Activated B cell treated with CpG ODN at 0.5 μM for 24 hours (primary cell): Measurements from ENCODE around the gene CD81. TPM values are rescaled to one million over a fixed set of nuclear protein-coding genes. Genes with fewer than 3 reads are reported as not detected.

ENCODE experiments used
- ATAC-seq: fragments of 200-7000 bp; cut with Tn5 transposase; one replicate; pipeline ENCODE4 v1.10.0; 2021; ENCODE audit warnings: low read depth, mild to moderate bottlenecking, moderate library complexity
- CTCF ChIA-PET: fragments of 350-600 bp; sonication (Branson Sonifier 250); formaldehyde crosslinking; loops from one replicate; lab custom pipeline; 2021; ENCODE audit warnings: antibody characterized with exemption; lab: Charles Lee
- POLR2A ChIA-PET: fragments of 350-600 bp; sonication (Branson Sonifier 250); formaldehyde crosslinking; loops from one replicate; lab custom pipeline; 2021; ENCODE audit warnings: antibody characterized with exemption; lab: Charles Lee
- DNase-seq: peaks from one replicate; pipeline ENCODE4 v3.0.0; 2022
- H3K27ac Mint-ChIP-seq: one replicate; pipeline ENCODE4 v1.8.0; 2020; ENCODE audit warnings: mixed read lengths
- H3K27me3 Mint-ChIP-seq: one replicate; pipeline ENCODE4 v1.8.0; 2021; ENCODE audit warnings: mixed read lengths
- H3K36me3 Mint-ChIP-seq: one replicate; pipeline ENCODE4 v1.8.0; 2021; ENCODE audit warnings: low read depth, mixed read lengths
- H3K4me1 Mint-ChIP-seq: one replicate; pipeline ENCODE4 v1.8.0; 2021; ENCODE audit warnings: mixed read lengths
- H3K4me3 Mint-ChIP-seq: one replicate; pipeline ENCODE4 v1.8.0; 2020; ENCODE audit warnings: mild to moderate bottlenecking, mixed read lengths
- H3K9me3 Mint-ChIP-seq: one replicate; pipeline ENCODE4 v1.8.0; 2020; ENCODE audit warnings: mixed read lengths
- intact Hi-C: fragments of 100-400 bp; cut with micrococcal nuclease; formaldehyde crosslinking; loops from one replicate; pipeline ENCODE4 v1.15.1; 2024
- total RNA-seq: library from RNA; stranded (reverse); gene quantifications from 2 replicates; pipeline ENCODE4 v1.2.3, GENCODE V29; 2022
- TF ChIP-seq, protein P1 (sequence below): fragments of 200-600 bp; IDR thresholded peaks from one replicate; pipeline ENCODE4 v1.8.0; 2022; ENCODE audit warnings: antibody characterized with exemption, mild to moderate bottlenecking

CD81 gene
- total RNA-seq, 1 donor from 2014 or later: 132 TPM

DNA sequence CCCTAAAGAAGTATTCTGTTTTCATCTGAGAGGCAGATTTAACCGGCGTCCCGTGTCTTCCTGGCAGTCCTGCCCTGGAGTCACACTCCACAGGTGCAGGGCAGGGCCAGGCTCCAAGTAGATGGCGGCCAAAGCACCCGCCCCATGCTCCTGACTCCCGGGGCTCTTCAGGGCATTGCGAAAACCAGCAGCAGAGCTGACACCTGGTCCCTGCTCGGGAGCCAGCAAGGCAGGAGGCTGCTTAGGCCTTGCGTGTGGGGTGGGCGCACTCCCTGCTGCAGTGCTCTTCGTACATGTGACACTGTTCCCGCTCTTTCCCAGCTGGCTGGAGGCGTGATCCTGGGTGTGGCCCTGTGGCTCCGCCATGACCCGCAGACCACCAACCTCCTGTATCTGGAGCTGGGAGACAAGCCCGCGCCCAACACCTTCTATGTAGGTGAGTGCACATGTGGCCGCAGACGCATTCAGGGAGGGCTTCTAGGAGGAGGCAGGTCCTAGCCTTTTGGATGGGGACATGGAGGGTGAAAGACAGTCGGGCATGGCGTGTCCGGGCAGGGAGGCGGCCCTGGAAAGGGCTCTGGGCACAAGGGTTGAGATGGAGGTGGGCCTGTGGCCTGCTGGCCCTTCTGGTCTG lies 13.1 kb downstream of the CD81 start:
- no peak for DNase-seq
- ChIA-PET POLR2A (interaction anchor here (0.6 to 2.2 kb wide), 4 partner anchors 10 to 519 kb away, joined by 3 to 16 read pairs (median 7); partner anchors contain the start of genes CD81 and TSSC4), CTCF (interaction anchor here (1.6 kb wide), 1 partner anchor 31 kb away, joined by 3 read pairs; no protein-coding TSS in a partner anchor)
- TF ChIP-seq, protein P1, sequence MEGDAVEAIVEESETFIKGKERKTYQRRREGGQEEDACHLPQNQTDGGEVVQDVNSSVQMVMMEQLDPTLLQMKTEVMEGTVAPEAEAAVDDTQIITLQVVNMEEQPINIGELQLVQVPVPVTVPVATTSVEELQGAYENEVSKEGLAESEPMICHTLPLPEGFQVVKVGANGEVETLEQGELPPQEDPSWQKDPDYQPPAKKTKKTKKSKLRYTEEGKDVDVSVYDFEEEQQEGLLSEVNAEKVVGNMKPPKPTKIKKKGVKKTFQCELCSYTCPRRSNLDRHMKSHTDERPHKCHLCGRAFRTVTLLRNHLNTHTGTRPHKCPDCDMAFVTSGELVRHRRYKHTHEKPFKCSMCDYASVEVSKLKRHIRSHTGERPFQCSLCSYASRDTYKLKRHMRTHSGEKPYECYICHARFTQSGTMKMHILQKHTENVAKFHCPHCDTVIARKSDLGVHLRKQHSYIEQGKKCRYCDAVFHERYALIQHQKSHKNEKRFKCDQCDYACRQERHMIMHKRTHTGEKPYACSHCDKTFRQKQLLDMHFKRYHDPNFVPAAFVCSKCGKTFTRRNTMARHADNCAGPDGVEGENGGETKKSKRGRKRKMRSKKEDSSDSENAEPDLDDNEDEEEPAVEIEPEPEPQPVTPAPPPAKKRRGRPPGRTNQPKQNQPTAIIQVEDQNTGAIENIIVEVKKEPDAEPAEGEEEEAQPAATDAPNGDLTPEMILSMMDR: no peak
- H3K27me3 Mint-ChIP-seq: no peaks in the 10 kb centered on the region
- peaks cover 90% of the 10 kb centered on the region for H3K4me1 Mint-ChIP-seq
- ATAC-seq: no peak
- intact Hi-C loops: loop anchor here (5.0 kb wide), 1 partner anchor 248 kb away; no protein-coding TSS in a partner anchor
- H3K27ac Mint-ChIP-seq: peak overlapping the region; percentile 67
- peak overlapping the region; percentile 32 for H3K4me3 Mint-ChIP-seq
- no peaks in the 10 kb centered on the region for H3K9me3 Mint-ChIP-seq
- peaks cover 12% of the 10 kb centered on the region for H3K36me3 Mint-ChIP-seq

DNA sequence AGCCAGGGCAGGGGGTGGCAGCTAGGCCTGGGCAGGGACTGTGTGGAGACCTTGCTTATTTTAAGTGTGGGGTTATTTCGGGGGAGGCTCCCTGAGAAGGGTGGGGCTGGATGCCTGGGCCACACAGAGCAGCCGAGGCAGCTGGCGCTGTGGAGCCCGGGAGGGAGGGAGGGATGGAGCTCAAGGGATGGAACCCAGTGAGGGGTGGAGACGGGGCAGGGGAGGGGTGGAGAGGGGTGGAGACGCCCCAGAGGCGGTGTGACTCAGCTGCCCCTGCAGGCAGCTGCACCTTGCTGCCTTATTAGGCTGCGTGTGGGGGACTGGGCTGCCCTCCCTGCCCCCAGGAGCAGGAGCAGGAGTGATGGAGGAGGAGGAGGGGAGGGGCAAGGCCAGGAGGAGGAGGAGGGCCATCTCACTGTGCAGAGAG lies 13.6 kb downstream of the CD81 start:
- TF ChIP-seq, protein P1: no peak
- Mint-ChIP-seq H3K27ac (peak overlapping the region; percentile 67), H3K4me1 (peaks cover 88% of the 10 kb centered on the region), H3K4me3 (peak overlapping the region; percentile 32), H3K36me3 (peaks cover 12% of the 10 kb centered on the region), H3K9me3 (no peaks in the 10 kb centered on the region), H3K27me3 (no peaks in the 10 kb centered on the region)
- no peak for DNase-seq
- ChIA-PET CTCF (interaction anchor here (1.6 kb wide), 1 partner anchor 30 kb away, joined by 3 read pairs; no protein-coding TSS in a partner anchor), POLR2A (interaction anchor here (0.6 to 2.2 kb wide), 4 partner anchors 10 to 519 kb away, joined by 3 to 16 read pairs (median 7); partner anchors contain the start of genes CD81 and TSSC4)
- ATAC-seq: peak; percentile 13
- intact Hi-C loops: loop anchor here (5.0 kb wide), 1 partner anchor 248 kb away; no protein-coding TSS in a partner anchor

DNA sequence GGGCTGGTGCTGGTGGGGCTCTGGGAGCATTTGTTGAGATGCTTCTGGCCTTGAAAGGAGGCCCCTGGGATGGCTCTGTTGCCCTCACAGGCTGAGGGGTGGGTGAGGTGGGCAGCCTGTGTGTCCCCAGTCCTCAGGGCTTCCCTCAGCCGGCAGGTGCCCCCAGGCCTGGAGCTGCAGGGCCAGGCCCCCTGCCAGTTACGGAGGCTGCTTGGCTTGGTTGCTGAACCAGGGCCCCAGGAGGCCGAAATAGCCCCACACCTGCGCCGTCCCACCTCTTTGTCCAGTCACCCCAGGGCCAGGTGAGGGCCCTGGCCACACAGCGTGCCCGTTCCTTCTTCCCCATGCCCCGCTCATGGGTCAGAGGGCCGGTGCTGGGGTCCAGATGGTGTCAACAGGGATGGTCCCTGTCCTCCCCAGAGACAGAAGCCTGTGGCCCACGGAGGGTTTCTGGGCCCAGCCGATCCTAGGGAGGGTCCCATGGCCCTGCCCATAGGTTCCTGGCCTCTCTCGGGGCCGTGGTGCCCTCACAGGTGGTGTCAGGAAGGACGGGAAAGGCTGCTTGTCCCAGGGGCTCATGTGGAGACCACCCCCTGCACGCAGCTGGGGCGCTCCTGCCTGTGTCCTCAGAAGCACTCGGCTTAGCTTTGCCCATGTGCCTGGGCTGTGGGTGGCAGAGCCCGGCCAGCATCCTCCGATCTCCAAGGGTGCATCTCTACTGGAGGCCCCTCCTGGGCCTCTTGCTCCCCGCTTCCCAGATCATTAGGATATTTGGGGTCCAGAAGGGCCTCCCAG lies 14.3 kb downstream of the CD81 start:
- H3K36me3 Mint-ChIP-seq: peaks cover 17% of the 10 kb centered on the region
- H3K27ac Mint-ChIP-seq: no peak overlapping the region
- H3K4me1 Mint-ChIP-seq: peaks cover 84% of the 10 kb centered on the region
- TF ChIP-seq, protein P1: no peak
- H3K4me3 Mint-ChIP-seq: no peak overlapping the region
- intact Hi-C loops: loop anchor here (5.0 kb wide), 1 partner anchor 249 kb away; no protein-coding TSS in a partner anchor
- H3K27me3 Mint-ChIP-seq: no peaks in the 10 kb centered on the region
- POLR2A ChIA-PET: interaction anchor here (0.6 to 2.2 kb wide), 4 partner anchors 9 to 14 kb away, joined by 3 to 16 read pairs (median 6); partner anchors contain the start of genes CD81 and TSSC4
- ATAC-seq (no peak), DNase-seq (no peak)
- H3K9me3 Mint-ChIP-seq: no peaks in the 10 kb centered on the region
- CTCF ChIA-PET: interaction anchor here (1.6 kb wide), 1 partner anchor 29 kb away, joined by 3 read pairs; no protein-coding TSS in a partner anchor

DNA sequence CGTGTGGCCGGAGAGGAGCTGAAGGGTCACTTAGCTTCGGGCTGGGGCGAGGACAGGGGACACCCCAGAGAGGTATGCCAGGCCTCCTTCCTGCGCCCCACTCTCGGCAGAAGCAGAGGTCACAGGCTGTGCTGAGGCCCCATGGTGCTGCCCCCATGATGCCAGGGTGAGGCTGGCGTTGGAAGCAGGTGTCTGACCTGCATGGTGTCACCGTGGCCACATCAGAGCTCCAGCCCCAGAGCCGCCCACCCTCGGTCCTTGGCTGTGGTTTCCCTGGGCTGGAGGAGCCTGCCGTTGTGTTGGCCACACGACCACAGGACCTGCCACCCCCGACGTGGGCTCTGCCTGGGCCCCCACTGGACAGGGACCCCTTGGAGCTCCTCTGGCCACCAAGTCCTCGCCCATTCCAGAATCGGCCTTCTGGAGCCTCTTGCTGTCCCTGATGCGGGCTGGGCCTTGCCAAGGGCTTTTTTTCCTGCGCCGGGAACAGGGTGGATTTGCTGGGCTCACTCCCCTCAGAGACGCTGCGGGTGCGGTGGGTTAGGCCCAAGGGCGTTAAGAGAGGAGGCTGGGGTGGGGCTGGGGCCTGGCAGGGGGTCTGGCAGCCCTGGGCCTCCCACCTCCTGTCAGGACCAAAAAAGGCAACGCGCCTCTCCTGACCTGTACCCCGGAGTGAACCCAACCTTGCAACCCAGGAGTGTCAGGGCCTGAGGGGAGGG lies 15.3 kb downstream of the CD81 start:
- no peak overlapping the region for H3K27ac Mint-ChIP-seq
- TF ChIP-seq, protein P1: no peak
- ChIA-PET CTCF (no interaction called here), POLR2A (interaction anchor here (0.6 to 1.0 kb wide), 3 partner anchors 10 to 16 kb away, joined by 3 read pairs; partner anchors contain the start of gene CD81)
- intact Hi-C loops: loop anchor here (5.0 kb wide), 1 partner anchor 250 kb away; no protein-coding TSS in a partner anchor
- no peak for ATAC-seq
- H3K27me3 Mint-ChIP-seq: no peaks in the 10 kb centered on the region
- DNase-seq: no peak
- peaks cover 76% of the 10 kb centered on the region for H3K4me1 Mint-ChIP-seq
- H3K36me3 Mint-ChIP-seq: peaks cover 25% of the 10 kb centered on the region
- H3K9me3 Mint-ChIP-seq: no peaks in the 10 kb centered on the region
- no peak overlapping the region for H3K4me3 Mint-ChIP-seq
